ENCODE results near the gene ZAP70.

ZAP70 gene

GRCh38 chr2:97723156-97724072 is 10.0 kb downstream of the ZAP70 start:
- TF ChIP-seq EZH2phosphoT487 (conservative IDR thresholded peaks at IDR 0.05; ENCODE audit: low read length) (no peak), CTCF (IDR thresholded peaks at IDR 0.05; ENCODE audit: insufficient read depth, low read length, poor library complexity, severe bottlenecking) (no peak)
- Histone ChIP-seq H3K4me3 (ENCODE audit: insufficient read depth, low read length, poor library complexity, severe bottlenecking) (no peak overlapping the region), H3F3A (ENCODE audit: insufficient read depth) (no peaks in the 10 kb centered on the region), H3K36me3 (ENCODE audit: low read length) (no peaks in the 10 kb centered on the region), H3K9me3 (ENCODE audit: insufficient read depth, low read length) (no peaks in the 10 kb centered on the region), H2AFZ (ENCODE audit: low read depth, low read length, severe bottlenecking) (no peak overlapping the region), H3K27me3 (ENCODE audit: low read length) (no peaks in the 10 kb centered on the region), H3K27ac (ENCODE audit: low read depth, low read length) (no peak overlapping the region), H4K20me1 (ENCODE audit: low read depth, low read length) (no peaks in the 10 kb centered on the region), H3K79me2 (ENCODE audit: insufficient read depth, low read length) (no peaks in the 10 kb centered on the region), H3K9ac (ENCODE audit: low read length) (no peak overlapping the region), H3K9me2 (replicated peaks; ENCODE audit: insufficient read depth, low read length) (no peaks in the 10 kb centered on the region), H3K4me2 (ENCODE audit: low read depth, low read length, poor library complexity, severe bottlenecking) (no peak overlapping the region)

GRCh38 chr2:97724073-97724410 is 10.7 kb downstream of the ZAP70 start:
- no peak overlapping the region for H3K4me2 ChIP-seq (ENCODE audit: low read depth, low read length, poor library complexity, severe bottlenecking)
- no peaks in the 10 kb centered on the region for H3F3A ChIP-seq (ENCODE audit: insufficient read depth)
- no peak overlapping the region for H3K27ac ChIP-seq (ENCODE audit: low read depth, low read length)
- H3K36me3 ChIP-seq (ENCODE audit: low read length), result no peaks in the 10 kb centered on the region
- H3K9ac ChIP-seq (ENCODE audit: low read length), result no peak overlapping the region
- no peaks in the 10 kb centered on the region for H4K20me1 ChIP-seq (ENCODE audit: low read depth, low read length)
- H3K9me3 ChIP-seq (ENCODE audit: insufficient read depth, low read length), result no peaks in the 10 kb centered on the region
- H3K27me3 ChIP-seq (ENCODE audit: low read length), result no peaks in the 10 kb centered on the region
- no peaks in the 10 kb centered on the region for H3K9me2 ChIP-seq (replicated peaks; ENCODE audit: insufficient read depth, low read length)
- no peak overlapping the region for H2AFZ ChIP-seq (ENCODE audit: low read depth, low read length, severe bottlenecking)
- H3K4me3 ChIP-seq (ENCODE audit: insufficient read depth, low read length, poor library complexity, severe bottlenecking), result no peak overlapping the region
- no peaks in the 10 kb centered on the region for H3K79me2 ChIP-seq (ENCODE audit: insufficient read depth, low read length)
- TF ChIP-seq EZH2phosphoT487 (conservative IDR thresholded peaks at IDR 0.05; ENCODE audit: low read length) (no peak), CTCF (IDR thresholded peaks at IDR 0.05; ENCODE audit: insufficient read depth, low read length, poor library complexity, severe bottlenecking) (no peak)

GRCh38 chr2:97724501-97724900 is 11.1 kb downstream of the ZAP70 start:
- H2AFZ ChIP-seq (ENCODE audit: low read depth, low read length, severe bottlenecking), result no peak overlapping the region
- no peaks in the 10 kb centered on the region for H3K27me3 ChIP-seq (ENCODE audit: low read length)
- H3K36me3 ChIP-seq (ENCODE audit: low read length), result no peaks in the 10 kb centered on the region
- no peaks in the 10 kb centered on the region for H3F3A ChIP-seq (ENCODE audit: insufficient read depth)
- no peaks in the 10 kb centered on the region for H3K9me3 ChIP-seq (ENCODE audit: insufficient read depth, low read length)
- H3K4me2 ChIP-seq (ENCODE audit: low read depth, low read length, poor library complexity, severe bottlenecking), result no peak overlapping the region
- no peak overlapping the region for H3K9ac ChIP-seq (ENCODE audit: low read length)
- no peaks in the 10 kb centered on the region for H4K20me1 ChIP-seq (ENCODE audit: low read depth, low read length)
- no peak for TF ChIP-seq EZH2phosphoT487 (conservative IDR thresholded peaks at IDR 0.05; ENCODE audit: low read length)
- TF ChIP-seq CTCF (IDR thresholded peaks at IDR 0.05; ENCODE audit: insufficient read depth, low read length, poor library complexity, severe bottlenecking), result no peak
- no peaks in the 10 kb centered on the region for H3K9me2 ChIP-seq (replicated peaks; ENCODE audit: insufficient read depth, low read length)
- H3K79me2 ChIP-seq (ENCODE audit: insufficient read depth, low read length), result no peaks in the 10 kb centered on the region
- H3K27ac ChIP-seq (ENCODE audit: low read depth, low read length), result no peak overlapping the region
- H3K4me3 ChIP-seq (ENCODE audit: insufficient read depth, low read length, poor library complexity, severe bottlenecking), result no peak overlapping the region

All from SU-DHL-6 (cell line).